ENCODE measurements around the gene CLDN24.

- TF ChIP-seq POLR2AphosphoS5 (IDR thresholded peaks at IDR 0.05; ENCODE audit: borderline replicate concordance, low read depth, low read length) (no peak), EZH2 (IDR thresholded peaks at IDR 0.05) (no peak)
These were observed 10.2 kb upstream of the CLDN24 start for GRCh38 chr4:183332447-183332846.

Measured in SK-N-MC (cell line).